Measurements from ENCODE around the gene LRRC32.

LRRC32 gene

GRCh38 chr11:76670485-76671236 is at the start of gene LRRC32:
Gene LRRC32 (minus strand): TSS chr11:76670747. CDS start chr11:76665954, 4,793 bp downstream.
- no peak for DNase-seq (ENCODE audit: low read depth)

- no peak for DNase-seq (ENCODE audit: low read depth)
Measured at GRCh38 chr11:76719686-76720085, 49.1 kb upstream of the LRRC32 start.

DNA sequence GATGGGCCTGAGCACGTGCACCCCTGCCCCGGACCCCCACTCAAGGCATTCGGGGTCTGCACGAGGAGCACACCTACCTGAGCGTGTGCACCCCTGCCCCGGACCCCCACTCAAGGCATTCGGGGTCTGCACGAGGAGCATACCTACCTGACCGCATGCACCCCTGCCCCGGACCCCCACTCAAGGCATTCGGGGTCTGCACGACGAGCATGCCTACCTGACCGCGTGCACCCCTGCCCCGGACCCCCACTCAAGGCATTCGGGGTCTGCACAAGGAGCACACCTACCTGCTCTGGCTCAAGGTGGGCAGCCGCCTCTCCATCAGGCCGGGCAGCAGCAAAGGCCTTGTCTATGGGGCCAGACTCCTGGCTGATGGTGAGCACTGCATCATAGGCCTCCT is 48.7 kb upstream of the LRRC32 start:
- no peak for DNase-seq (ENCODE audit: low read depth)

GRCh38 chr11:76717816-76718215 is 47.3 kb upstream of the LRRC32 start:
- DNase-seq (ENCODE audit: low read depth): no peak

- DNase-seq (ENCODE audit: low read depth): no peak
Measured at GRCh38 chr11:76717369-76717768, 46.8 kb upstream of the LRRC32 start.

DNA sequence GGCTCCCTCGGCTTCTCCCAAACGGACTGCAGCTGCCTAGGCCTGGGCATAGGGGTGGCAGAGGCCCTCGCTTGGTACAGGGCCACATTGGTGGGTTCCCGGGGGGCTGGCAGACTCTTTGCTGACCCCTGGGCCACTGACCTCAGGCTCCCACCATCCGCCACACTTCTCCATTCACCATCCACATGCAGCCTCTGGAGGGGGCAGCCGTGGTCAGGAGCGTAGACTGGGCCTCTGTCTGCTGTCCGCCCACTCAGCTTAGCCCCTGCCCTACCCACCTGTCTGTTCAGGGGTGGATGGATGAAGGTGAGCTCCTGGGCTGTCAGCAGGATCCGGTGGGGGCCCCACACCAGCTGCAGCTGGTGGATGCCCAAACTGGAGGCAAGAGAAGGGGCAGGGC is 45.7 kb upstream of the LRRC32 start:
- DNase-seq (ENCODE audit: low read depth): no peak

- DNase-seq (ENCODE audit: low read depth): no peak
Measured at GRCh38 chr11:76714493-76714892, 43.9 kb upstream of the LRRC32 start.

GRCh38 chr11:76713499-76713898 is 43.0 kb upstream of the LRRC32 start:
- no peak for DNase-seq (ENCODE audit: low read depth)

DNA sequence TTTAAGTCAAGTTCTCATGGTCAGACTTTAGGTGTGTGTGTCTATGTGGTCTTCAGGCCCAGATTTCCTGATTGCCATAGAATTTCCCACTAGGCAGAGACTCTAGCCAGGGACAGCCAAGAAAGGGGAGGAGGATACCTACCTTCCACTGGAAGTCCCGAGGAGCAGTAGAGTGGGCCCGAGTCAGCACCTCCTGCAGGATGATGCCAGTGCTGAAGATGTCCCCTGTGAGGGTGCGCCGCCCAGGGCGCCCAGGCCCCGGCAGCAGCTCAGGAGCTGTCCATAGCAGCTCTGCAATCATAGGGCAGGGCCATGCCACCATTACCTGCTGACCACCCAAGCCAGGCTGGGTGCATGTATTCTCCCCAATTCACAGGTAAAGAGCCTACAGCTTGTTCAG is 41.6 kb upstream of the LRRC32 start:
- DNase-seq (ENCODE audit: low read depth): no peak

DNA sequence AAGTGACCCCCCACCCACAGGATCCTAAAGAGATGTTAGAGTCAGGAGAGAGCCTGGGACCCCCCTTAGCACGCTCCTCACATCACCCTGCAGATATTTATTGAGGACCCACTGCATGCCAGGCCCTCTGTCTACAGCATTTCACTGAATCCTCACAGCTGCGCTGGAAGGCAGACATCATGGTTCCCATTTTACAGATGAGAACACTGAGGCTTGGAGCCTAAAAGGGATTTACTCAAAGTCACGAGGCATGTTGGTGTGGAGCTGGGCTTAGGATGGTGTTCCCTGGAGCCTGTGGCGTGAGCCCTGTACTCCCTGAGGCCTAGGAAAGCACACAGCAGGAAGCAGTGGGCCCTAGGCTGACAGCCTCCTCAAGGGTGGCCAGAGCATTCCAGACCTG is 39.2 kb upstream of the LRRC32 start:
- DNase-seq (ENCODE audit: low read depth): no peak

GRCh38 chr11:76708972-76709660 is 38.6 kb upstream of the LRRC32 start:
- DNase-seq (ENCODE audit: low read depth): no peak

GRCh38 chr11:76707293-76707825 is 36.8 kb upstream of the LRRC32 start:
- DNase-seq (ENCODE audit: low read depth): no peak

GRCh38 chr11:76706667-76707066 is 36.1 kb upstream of the LRRC32 start:
- DNase-seq (ENCODE audit: low read depth): no peak

GRCh38 chr11:76705826-76706225 is 35.3 kb upstream of the LRRC32 start:
- DNase-seq (ENCODE audit: low read depth): no peak

- no peak for DNase-seq (ENCODE audit: low read depth)
Measured at GRCh38 chr11:76704171-76704948, 33.8 kb upstream of the LRRC32 start.

GRCh38 chr11:76703707-76704106 is 33.2 kb upstream of the LRRC32 start:
- DNase-seq (ENCODE audit: low read depth): no peak

DNA sequence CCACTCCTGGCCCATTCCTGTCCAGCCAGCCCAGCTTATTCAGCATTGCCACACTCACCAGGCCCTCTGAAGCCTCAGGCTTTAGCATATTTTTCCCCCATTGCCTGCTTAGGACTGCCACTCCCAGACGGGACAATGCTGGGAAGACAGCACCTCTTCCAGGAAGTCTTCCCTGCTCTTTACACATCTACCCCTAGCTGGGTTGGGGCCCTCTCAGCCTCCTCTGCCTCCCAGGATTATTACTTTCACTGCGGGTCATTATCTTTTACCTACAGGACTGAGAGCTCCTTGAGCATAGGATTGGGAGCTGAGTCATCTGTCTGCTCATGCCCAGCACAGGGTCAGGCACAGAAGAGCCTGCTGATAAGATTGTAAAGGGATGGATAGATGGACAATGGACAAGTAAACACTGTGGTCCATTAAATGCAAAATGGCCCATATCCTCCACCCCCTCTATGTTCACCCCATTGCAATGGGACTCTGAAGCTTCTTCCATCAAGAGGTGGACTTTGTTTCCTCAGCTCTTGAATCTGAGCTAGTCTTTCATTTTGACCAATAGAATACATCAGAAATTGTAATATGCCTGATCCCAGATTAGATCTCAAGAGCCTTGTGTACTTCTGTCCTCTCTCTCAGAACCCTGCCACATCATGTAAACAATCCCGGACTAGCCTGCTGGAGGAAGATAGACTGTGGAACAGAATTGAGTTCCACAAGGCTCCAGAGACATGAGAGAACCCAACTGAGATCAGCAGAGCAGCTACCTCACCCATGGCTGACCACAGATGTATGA is 32.0 kb upstream of the LRRC32 start:
- DNase-seq (ENCODE audit: low read depth): no peak

DNA sequence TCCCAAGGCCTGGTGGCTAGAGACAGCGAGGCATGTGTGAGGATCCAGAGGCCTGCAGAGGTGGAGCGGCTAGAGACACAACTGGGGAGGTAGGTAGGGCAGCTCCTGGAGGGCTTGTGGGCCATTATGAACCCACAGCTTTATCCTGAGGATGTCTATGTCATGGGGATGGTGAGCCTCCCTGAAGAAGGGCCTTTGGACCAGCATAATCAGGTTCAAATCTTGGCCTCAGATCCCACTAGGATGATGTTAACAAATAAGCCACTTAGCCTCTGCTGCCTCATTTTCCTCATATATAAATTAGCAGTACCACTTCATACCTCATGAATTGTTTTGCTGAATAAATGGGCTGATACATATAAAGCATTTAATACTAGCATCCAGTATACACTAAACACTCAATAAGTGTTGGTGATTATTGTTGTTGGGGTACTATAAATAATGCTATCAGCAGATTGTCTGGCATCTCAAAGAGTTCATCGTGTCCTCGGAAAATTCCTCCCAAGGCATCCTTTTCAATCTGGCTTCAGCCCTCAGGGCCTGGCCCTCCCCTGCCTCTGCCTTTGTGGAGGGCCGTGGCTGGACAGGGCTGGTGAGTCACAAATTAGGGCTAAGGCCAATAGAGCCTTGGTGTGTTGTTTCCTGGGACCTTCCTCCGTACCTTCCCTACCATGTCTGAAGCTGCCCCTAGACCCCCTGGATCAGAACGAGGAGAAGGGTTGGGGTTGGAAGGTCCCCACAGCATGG is 30.9 kb upstream of the LRRC32 start:
- no peak for DNase-seq (ENCODE audit: low read depth)

GRCh38 chr11:76700177-76701100 is 29.9 kb upstream of the LRRC32 start:
- no peak for DNase-seq (ENCODE audit: low read depth)
